Forelimb muscle (tissue), 1 donor: Measurements from ENCODE around the gene G0S2. TPM values are rescaled to one million over a fixed set of nuclear protein-coding genes. Genes with fewer than 3 reads are reported as not detected.

Experiments
- DNase-seq: peaks from one replicate; pipeline ENCODE4 v3.0.0-alpha.2; 2013; ENCODE audit warnings: low read depth
- polyA plus RNA-seq: library from polyadenylated mRNA; unstranded; fragments of 120-200 nt; gene quantifications from one replicate; pipeline ENCODE4 v1.2.1, GENCODE V29; 2013; ENCODE audit not compliant: insufficient read length

G0S2 gene
- polyA plus RNA-seq, 1 donor: 3.8 TPM

GRCh38 chr1:209648931-209649776 lies 26.1 kb upstream of the G0S2 start:
- DNase-seq: no peak

- no peak for DNase-seq
Observed at GRCh38 chr1:209650454-209650853, 24.8 kb upstream of the G0S2 start.

- DNase-seq: no peak
Observed at GRCh38 chr1:209651138-209651587, 24.0 kb upstream of the G0S2 start.

- no peak for DNase-seq
Observed at GRCh38 chr1:209652121-209652735, 23.0 kb upstream of the G0S2 start, which contains the start of gene LAMB3. Gene LAMB3, minus strand, starts transcription at chr1:209652425. Its CDS starts 1,481 bp downstream, at chr1:209650944.

GRCh38 chr1:209652873-209653401 lies 22.3 kb upstream of the G0S2 start:
- no peak for DNase-seq

GRCh38 chr1:209653915-209654351 lies 21.3 kb upstream of the G0S2 start:
- DNase-seq: no peak

GRCh38 chr1:209655411-209656231 lies 19.6 kb upstream of the G0S2 start:
- DNase-seq: no peak

- no peak for DNase-seq
Observed at GRCh38 chr1:209657140-209657879, 17.9 kb upstream of the G0S2 start.

- DNase-seq: no peak
Observed at GRCh38 chr1:209657918-209658317, 17.3 kb upstream of the G0S2 start.

GRCh38 chr1:209659909-209660308 lies 15.3 kb upstream of the G0S2 start:
- DNase-seq: no peak

GRCh38 chr1:209661071-209661470 lies 14.1 kb upstream of the G0S2 start:
- no peak for DNase-seq

- DNase-seq: no peak
Observed at GRCh38 chr1:209662879-209663327, 12.3 kb upstream of the G0S2 start.

GRCh38 chr1:209667103-209667502 lies 8.1 kb upstream of the G0S2 start:
- no peak for DNase-seq

GRCh38 chr1:209667708-209668107 lies 7.5 kb upstream of the G0S2 start:
- DNase-seq: no peak

GRCh38 chr1:209670441-209671082 lies 4.7 kb upstream of the G0S2 start:
- DNase-seq: no peak

- DNase-seq: no peak
Observed at GRCh38 chr1:209672705-209673630, 2.2 kb upstream of the G0S2 start.

- DNase-seq: no peak
Observed at GRCh38 chr1:209673631-209674417, 1.4 kb upstream of the G0S2 start.

GRCh38 chr1:209675565-209676154 lies 448 bp downstream of the G0S2 start:
- DNase-seq: no peak
